A673 (cell line): ENCODE results near the gene PCED1B.

ENCODE experiments used
- EZH2 ChIP-seq: fragments of 200-600 bp; sonication (generic); IDR thresholded peaks from 2 replicates; pipeline ENCODE4 v1.6.1; 2017; ENCODE audit warnings: borderline replicate concordance, low read depth, mild to moderate bottlenecking, mixed read lengths, antibody characterized with exemption, low read length; ENCODE audit not compliant: poor library complexity, severe bottlenecking
- TF ChIP-seq, protein P1 (sequence below): fragments of 300-800, 200-600 bp; sonication (generic); conservative IDR thresholded peaks from 2 replicates; pipeline ENCODE4 v1.5.1; 2017; ENCODE audit warnings: low read depth, mild to moderate bottlenecking, antibody characterized with exemption, low read length, moderate library complexity, mixed read lengths

DNA sequence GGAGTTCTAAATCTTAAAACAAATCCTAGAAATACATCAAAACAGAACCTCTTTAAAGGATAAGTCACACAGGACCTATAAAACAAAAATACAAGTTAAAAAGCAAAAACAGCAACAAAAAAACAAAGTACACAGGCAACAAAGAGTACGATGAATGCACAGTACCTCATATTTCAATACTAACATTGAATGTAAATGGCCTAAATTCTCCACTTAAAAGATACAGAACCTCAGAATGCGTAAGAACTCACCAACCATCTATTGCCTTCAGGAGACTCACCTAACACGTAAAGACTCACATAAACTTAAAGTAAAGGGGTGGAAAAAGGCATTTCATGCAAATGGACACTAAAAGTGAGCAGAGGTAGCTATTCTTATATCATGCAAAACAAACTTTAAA is 172.5 kb downstream of the PCED1B start:
- TF ChIP-seq, protein P1, sequence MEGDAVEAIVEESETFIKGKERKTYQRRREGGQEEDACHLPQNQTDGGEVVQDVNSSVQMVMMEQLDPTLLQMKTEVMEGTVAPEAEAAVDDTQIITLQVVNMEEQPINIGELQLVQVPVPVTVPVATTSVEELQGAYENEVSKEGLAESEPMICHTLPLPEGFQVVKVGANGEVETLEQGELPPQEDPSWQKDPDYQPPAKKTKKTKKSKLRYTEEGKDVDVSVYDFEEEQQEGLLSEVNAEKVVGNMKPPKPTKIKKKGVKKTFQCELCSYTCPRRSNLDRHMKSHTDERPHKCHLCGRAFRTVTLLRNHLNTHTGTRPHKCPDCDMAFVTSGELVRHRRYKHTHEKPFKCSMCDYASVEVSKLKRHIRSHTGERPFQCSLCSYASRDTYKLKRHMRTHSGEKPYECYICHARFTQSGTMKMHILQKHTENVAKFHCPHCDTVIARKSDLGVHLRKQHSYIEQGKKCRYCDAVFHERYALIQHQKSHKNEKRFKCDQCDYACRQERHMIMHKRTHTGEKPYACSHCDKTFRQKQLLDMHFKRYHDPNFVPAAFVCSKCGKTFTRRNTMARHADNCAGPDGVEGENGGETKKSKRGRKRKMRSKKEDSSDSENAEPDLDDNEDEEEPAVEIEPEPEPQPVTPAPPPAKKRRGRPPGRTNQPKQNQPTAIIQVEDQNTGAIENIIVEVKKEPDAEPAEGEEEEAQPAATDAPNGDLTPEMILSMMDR = no peak
- TF ChIP-seq EZH2 = no peak
